GM12878 (cell line): ENCODE results near the gene RARB. TPM values are rescaled to one million over a fixed set of nuclear protein-coding genes. Genes with fewer than 3 reads are reported as not detected.

Experiments
- ATAC-seq: fragments of 200-7000 bp; cut with Tn5 transposase; 3 replicates; pipeline ENCODE4 v1.9.1; 2020; ENCODE audit warnings: mild to moderate bottlenecking, moderate library complexity
- BruUV-seq: library from RNA; stranded (reverse); fragments of 400-500 nt; replicated peaks from 2 replicates; lab custom pipeline; 2021; lab: Mats Ljungman, UMichigan
- CTCF ChIA-PET: fragments of 300-600 bp; sonication (Branson Sonifier 250); formaldehyde crosslinking; extraction: SDS; loops from one replicate; lab custom pipeline; 2021; ENCODE audit warnings: inconsistent platforms; lab: Yijun Ruan, JAX
- POLR2A ChIA-PET: fragments of 350-600 bp; formaldehyde crosslinking; extraction: SDS; loops from one replicate; lab custom pipeline; 2021; ENCODE audit warnings: inconsistent platforms; lab: Charles Lee
- RAD21 ChIA-PET: fragments of 300-600 bp; sonication (Branson Sonifier 250); formaldehyde crosslinking; loops from one replicate; lab custom pipeline; 2023; ENCODE audit warnings: antibody characterized with exemption; ENCODE audit not compliant: unreplicated experiment; lab: Charles Lee
- SMC1A ChIA-PET: fragments of 300-600 bp; sonication (Branson Sonifier 250); formaldehyde crosslinking; loops from one replicate; lab custom pipeline; 2023; ENCODE audit not compliant: unreplicated experiment, uncharacterized antibody; lab: Charles Lee
- DNase-seq: peaks from one replicate; pipeline ENCODE4 v3.0.0-alpha.2; 2011; ENCODE audit warnings: low read depth, low spot score
- FAIRE-seq: peaks from 3 replicates; lab custom pipeline; 2011; peaks lifted over from hg19 to GRCh38; lab: Jason Lieb, UNC
- H2AFZ ChIP-seq: 2 replicates; pipeline ENCODE4 v1.6.0; 2011; ENCODE audit warnings: low read depth, low read length, control low read depth; ENCODE audit not compliant: control insufficient read depth
- H3K27ac ChIP-seq: 2 replicates; pipeline ENCODE4 v1.5.1; 2011; ENCODE audit warnings: control low read depth; ENCODE audit not compliant: control insufficient read depth, insufficient read depth
- H3K27me3 ChIP-seq, 2 experiments: replicated peaks in 1 of 2; 2 replicates each; pipeline versions ENCODE4 v1.6.0 to v1.6.1; 2011; ENCODE audit warnings: low read length in 1 of 2; ENCODE audit not compliant: control insufficient read depth in 2 of 2, insufficient read depth in 2 of 2
- H3K36me3 ChIP-seq, 2 experiments: 2 replicates each; pipeline ENCODE4 v1.5.1; 2011; ENCODE audit warnings: low read length in 1 of 2; ENCODE audit not compliant: control insufficient read depth in 2 of 2, insufficient read depth in 2 of 2
- H3K4me1 ChIP-seq: 2 replicates; pipeline ENCODE4 v1.6.1; 2011; ENCODE audit warnings: mild to moderate bottlenecking, low read length, moderate library complexity, mixed read lengths; ENCODE audit not compliant: control insufficient read depth, insufficient read depth
- H3K4me2 ChIP-seq: 2 replicates; pipeline ENCODE4 v1.6.0; 2011; ENCODE audit warnings: control low read depth; ENCODE audit not compliant: control insufficient read depth, insufficient read depth
- H3K4me3 ChIP-seq: fragments of 200-600 bp; sonication (generic); 2 replicates; pipeline ENCODE4 v1.5.1; 2016
- H3K79me2 ChIP-seq: 2 replicates; pipeline ENCODE4 v1.6.0; 2011; ENCODE audit warnings: low read length; ENCODE audit not compliant: control insufficient read depth, insufficient read depth
- H3K9ac ChIP-seq: 2 replicates; pipeline ENCODE4 v1.8.0; 2011; ENCODE audit warnings: low read length, control low read depth, mixed read lengths; ENCODE audit not compliant: control insufficient read depth, insufficient read depth
- H3K9me3 ChIP-seq: replicated peaks from 3 replicates; pipeline ENCODE4 v1.5.1; 2011; ENCODE audit warnings: mild to moderate bottlenecking, low read length; ENCODE audit not compliant: control insufficient read depth, insufficient read depth
- H4K20me1 ChIP-seq: 2 replicates; pipeline ENCODE4 v1.6.0; 2011; ENCODE audit not compliant: control insufficient read depth, insufficient read depth
- ATF7 ChIP-seq: fragments of 450-650 bp; IDR thresholded peaks from 2 replicates; pipeline ENCODE4 v1.6.1; 2016; ENCODE audit warnings: low read depth, mild to moderate bottlenecking
- BCLAF1 ChIP-seq: fragments of 450-650 bp; IDR thresholded peaks from 2 replicates; pipeline ENCODE4 v1.6.1; 2017; ENCODE audit warnings: antibody characterized with exemption, mild to moderate bottlenecking, moderate library complexity
- BHLHE40 ChIP-seq, 2 experiments: fragments of 450-650 bp in 1 of 2; IDR thresholded peaks; 2 replicates each; pipeline ENCODE4 v1.6.1; 2011 to 2017; ENCODE audit warnings: low read depth in 2 of 2, borderline replicate concordance in 1 of 2, improper control_type of control experiment in 1 of 2, low read length in 1 of 2, mild to moderate bottlenecking in 1 of 2
- CBX5 ChIP-seq: sonication (generic); IDR thresholded peaks from 2 replicates; pipeline ENCODE4 v1.6.1; 2016; ENCODE audit warnings: low read depth, moderate library complexity, mild to moderate bottlenecking, inconsistent platforms
- CHD4 ChIP-seq: fragments of 200-600 bp; sonication (generic); IDR thresholded peaks from 2 replicates; pipeline ENCODE4 v1.6.1; 2016; ENCODE audit warnings: mild to moderate bottlenecking
- CTCF ChIP-seq, 3 experiments: IDR thresholded peaks in 2 of 3; conservative IDR thresholded peaks in 1 of 3; 2 replicates each; pipeline ENCODE4 v1.5.1; 2011; ENCODE audit warnings: low read depth in 3 of 3, low read length in 3 of 3, mild to moderate bottlenecking in 3 of 3, control low read depth in 2 of 3, moderate library complexity in 2 of 3, inconsistent platforms in 1 of 3, mixed read lengths in 1 of 3; ENCODE audit not compliant: control insufficient read depth in 2 of 3, insufficient read depth in 1 of 3; ENCODE audit errors: extremely low read depth in 1 of 3
- HDAC6 ChIP-seq: fragments of 200-600 bp; sonication (generic); IDR thresholded peaks from one replicate; pipeline ENCODE4 v1.8.0; 2017; ENCODE audit warnings: antibody characterized with exemption; ENCODE audit not compliant: unreplicated experiment
- IRF4 ChIP-seq: IDR thresholded peaks from 2 replicates; pipeline ENCODE4 v1.6.1; 2011; ENCODE audit warnings: low read depth, low read length
- NBN ChIP-seq: fragments of 450-650 bp; IDR thresholded peaks from 2 replicates; pipeline ENCODE4 v1.6.1; 2016
- NRF1 ChIP-seq: conservative IDR thresholded peaks from 2 replicates; pipeline ENCODE4 v1.6.1; 2011; ENCODE audit warnings: mild to moderate bottlenecking, low read depth, low read length, improper control_type of control experiment
- POLR2AphosphoS5 ChIP-seq: IDR thresholded peaks from 2 replicates; pipeline ENCODE4 v1.6.1; 2011; ENCODE audit warnings: mild to moderate bottlenecking, low read length, inconsistent platforms
- RAD21 ChIP-seq: IDR thresholded peaks from 2 replicates; pipeline ENCODE4 v1.6.1; 2011; ENCODE audit warnings: mild to moderate bottlenecking, low read depth, low read length, moderate library complexity; ENCODE audit not compliant: insufficient read depth
- RELA ChIP-seq: fragments of 450-650 bp; IDR thresholded peaks from 2 replicates; pipeline ENCODE4 v1.8.0; 2014; ENCODE audit warnings: borderline replicate concordance; ENCODE audit not compliant: partially characterized antibody
- SMARCA5 ChIP-seq: fragments of 450-650 bp; IDR thresholded peaks from 2 replicates; pipeline ENCODE4 v1.6.1; 2017; ENCODE audit warnings: mild to moderate bottlenecking
- SMC3 ChIP-seq: IDR thresholded peaks from 2 replicates; pipeline ENCODE4 v1.6.1; 2011; ENCODE audit warnings: low read length, improper control_type of control experiment, borderline replicate concordance
- TAF1 ChIP-seq: IDR thresholded peaks from 2 replicates; pipeline ENCODE4 v1.6.1; 2011; ENCODE audit warnings: mild to moderate bottlenecking, low read depth, low read length, borderline replicate concordance
- YBX1 ChIP-seq: fragments of 450-650 bp; IDR thresholded peaks from 2 replicates; pipeline ENCODE4 v1.6.1; 2016; ENCODE audit warnings: antibody characterized with exemption
- ZBTB33 ChIP-seq: fragments of 450-650 bp; IDR thresholded peaks from 2 replicates; pipeline ENCODE4 v1.6.1; 2017; ENCODE audit warnings: mild to moderate bottlenecking
- ZZZ3 ChIP-seq: IDR thresholded peaks from 2 replicates; pipeline ENCODE4 v1.6.1; 2011; ENCODE audit warnings: low read depth; ENCODE audit not compliant: control insufficient read depth, insufficient read length
- whole genome bisulfite sequencing: methylation state at CpG from one replicate; pipeline ENCODE4 v1.1.6; 2016; ENCODE audit warnings: low lambda C conversion rate; ENCODE audit not compliant: insufficient replicate concordance, insufficient coverage; ENCODE audit errors: missing lambda C conversion rate; 5-methylcytosine and 5-hydroxymethylcytosine counted together
- in situ Hi-C: fragments of 300-500 bp; cut with MboI; formaldehyde crosslinking; loops from 9 replicates; pipeline ENCODE4 v1.14.3; 2018; ENCODE audit warnings: mixed read lengths
- intact Hi-C: fragments of 100-400 bp; cut with micrococcal nuclease; formaldehyde crosslinking; loops from one replicate; pipeline ENCODE4 v1.14.2; 2022; ENCODE audit not compliant: unreplicated experiment
- polyA plus RNA-seq, 11 experiments: library from polyadenylated mRNA; depleted of rRNA in 4 of 11; unstranded in 6 of 11; stranded (reverse) in 5 of 11; fragments of >200 nt; fragmentation: Nextera tagmentation in 4 of 11; fragmentation: Illumina TruSeq in 1 of 11; extraction: Ambion mirVana in 4 of 11; extraction: Trizol in 1 of 11; gene quantifications; 1 replicate in 1 of 11; 2 replicates in 10 of 11; pipeline versions ENCODE4 v1.2.1 to v1.2.3, GENCODE V29; 2011 to 2016; ENCODE audit warnings: inconsistent platforms in 2 of 11, missing spikeins in 2 of 11, low read depth in 1 of 11
- total RNA-seq, 4 experiments: library from RNA; depleted of rRNA in 3 of 4; stranded (reverse); fragments of >200 nt in 3 of 4; fragmentation: Illumina TruSeq in 1 of 4; extraction: Trizol in 1 of 4; gene quantifications; 2 replicates each; pipeline versions ENCODE4 v1.2.1 to v1.2.3, GENCODE V29; 2013 to 2021

The RARB gene
- total and polyA plus RNA-seq, 10 of the 15 experiments (the other 5 are each of a cell fraction or from before 2014, with no cell fraction given) = 0.05 to 0.06 TPM; not detected in 8

GRCh38 chr3:25558121-25558520 lies 130.1 kb downstream of the RARB start (continued):
- TF ChIP-seq ZBTB33 = no peak
- no peak for TF ChIP-seq BHLHE40 (IDR thresholded peaks at IDR 0.05; ENCODE audit: borderline replicate concordance in 1 of 2, low read depth in 2 of 2, low read length in 1 of 2)
- TF ChIP-seq IRF4 = no peak
- TF ChIP-seq CBX5 = no peak
- no peak for TF ChIP-seq YBX1
- no peak for TF ChIP-seq RELA
- TF ChIP-seq ZZZ3 = no peak
- TF ChIP-seq, all 136 proteins: peak for 0

- H3K4me1 ChIP-seq = no peaks in the 10 kb centered on the region
- ATAC-seq (no peak), FAIRE-seq (no peak), DNase-seq (no peak)
- no peak overlapping the region for H3K9ac ChIP-seq
- TF ChIP-seq NBN = no peak
- no peak for TF ChIP-seq ATF7
- no peak for TF ChIP-seq RAD21
- no peak for TF ChIP-seq BCLAF1
- no peak for TF ChIP-seq TAF1
- no peak for TF ChIP-seq CHD4
- no peak for TF ChIP-seq SMARCA5
- no peak for TF ChIP-seq BHLHE40 (IDR thresholded peaks at IDR 0.05; ENCODE audit: borderline replicate concordance in 1 of 2, low read depth in 2 of 2, low read length in 1 of 2)
- no peak for TF ChIP-seq POLR2AphosphoS5
- TF ChIP-seq CTCF (IDR thresholded peaks at IDR 0.05 in 2 of 3, conservative IDR thresholded peaks at IDR 0.05 in 1 of 3; ENCODE audit: control insufficient read depth in 2 of 3, extremely low read depth in 1 of 3, insufficient read depth in 1 of 3, low read depth in 3 of 3, low read length in 3 of 3) = no peak
- no peak for TF ChIP-seq HDAC6
- TF ChIP-seq NRF1 = no peak
- no peak for TF ChIP-seq SMC3
- H4K20me1 ChIP-seq = no peaks in the 10 kb centered on the region
- WGBS = 24% methylated on average over 6 of the region's 6 CpGs
- ChIA-PET POLR2A (no interaction called here), RAD21 (no interaction called here), SMC1A (no interaction called here), CTCF (no interaction called here)
- in situ Hi-C loops = no loop called here
- no peak overlapping the region for H3K4me3 ChIP-seq
- no peak overlapping the region for H3K27ac ChIP-seq
- H3K36me3 ChIP-seq = no peaks in the 10 kb centered on the region
- no peaks in the 10 kb centered on the region for H3K79me2 ChIP-seq
- no TSS peak for BruUV-seq
- no peaks in the 10 kb centered on the region for H3K9me3 ChIP-seq
- intact Hi-C loops = no loop called here
- H2AFZ ChIP-seq = no peak overlapping the region
- no peak overlapping the region for H3K4me2 ChIP-seq
- no peaks in the 10 kb centered on the region; a peak in 1 of 4 replicates for H3K27me3 ChIP-seq
Observed at GRCh38 chr3:25558796-25559195, 130.7 kb downstream of the RARB start.
